ENCODE data around the gene RCE1.

Gene RCE1

DNA sequence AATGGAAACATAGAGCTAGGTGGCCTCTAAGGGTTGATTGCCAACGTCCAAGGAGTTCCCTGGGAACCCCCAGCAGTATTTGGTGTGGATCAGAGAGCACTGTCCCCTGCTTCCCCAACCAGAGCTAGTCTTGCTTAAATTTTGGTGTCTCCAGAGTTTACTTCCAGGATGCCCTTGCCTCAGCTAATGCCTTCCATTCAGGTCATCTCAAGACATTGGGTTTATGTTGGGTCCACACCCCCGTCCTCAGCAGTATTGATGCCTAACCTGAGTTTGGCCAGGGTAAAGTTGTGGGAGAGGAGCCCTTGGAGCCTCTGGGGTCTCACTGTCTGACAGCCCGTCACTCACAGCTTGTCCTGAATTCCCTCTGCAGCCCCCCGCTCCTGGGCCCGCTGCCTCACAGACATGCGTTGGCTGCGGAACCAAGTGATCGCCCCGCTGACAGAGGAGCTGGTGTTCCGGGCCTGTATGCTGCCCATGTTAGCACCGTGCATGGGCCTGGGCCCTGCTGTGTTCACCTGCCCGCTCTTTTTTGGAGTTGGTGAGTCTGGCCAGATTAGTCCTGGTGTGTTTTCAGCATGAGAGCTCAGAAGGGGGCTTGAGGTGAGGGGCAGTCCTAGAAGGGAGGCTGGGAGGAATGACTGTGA is 1.4 kb downstream of the RCE1 start:
- DNase-seq (ENCODE audit: low read depth): no peak

DNA sequence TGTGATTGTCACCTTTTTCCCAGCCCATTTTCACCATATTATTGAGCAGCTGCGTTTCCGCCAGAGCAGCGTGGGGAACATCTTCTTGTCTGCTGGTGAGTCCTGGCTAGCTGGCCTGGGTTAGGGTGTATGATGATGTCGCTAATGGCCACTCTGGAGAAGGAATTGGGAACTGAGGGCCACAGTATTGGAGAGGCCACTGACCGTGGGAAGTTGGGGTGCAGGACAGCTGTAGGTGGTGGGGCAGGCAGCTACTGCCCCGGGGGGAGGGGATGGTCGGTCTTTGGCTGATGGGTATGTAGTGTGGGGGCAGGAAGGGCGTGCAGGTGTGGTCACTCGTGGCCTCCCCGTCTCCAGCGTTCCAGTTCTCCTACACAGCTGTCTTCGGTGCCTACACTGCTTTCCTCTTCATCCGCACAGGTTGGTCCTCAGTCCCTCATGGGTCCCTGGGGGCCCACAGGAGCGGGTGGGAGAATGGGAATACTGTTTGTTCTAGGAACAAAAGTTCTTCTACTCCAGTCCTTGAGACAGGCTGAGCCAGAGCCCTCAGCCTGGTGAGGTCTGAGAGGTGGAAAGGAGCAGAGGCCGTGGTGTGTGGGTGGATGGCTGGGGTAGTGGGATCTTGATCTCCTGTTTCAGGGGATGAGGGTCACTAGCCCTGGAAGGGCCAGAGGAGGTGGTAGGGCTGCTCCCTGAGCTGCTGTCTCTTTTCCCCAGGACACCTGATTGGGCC is 2.1 kb downstream of the RCE1 start:
- DNase-seq (ENCODE audit: low read depth): no peak

DNA sequence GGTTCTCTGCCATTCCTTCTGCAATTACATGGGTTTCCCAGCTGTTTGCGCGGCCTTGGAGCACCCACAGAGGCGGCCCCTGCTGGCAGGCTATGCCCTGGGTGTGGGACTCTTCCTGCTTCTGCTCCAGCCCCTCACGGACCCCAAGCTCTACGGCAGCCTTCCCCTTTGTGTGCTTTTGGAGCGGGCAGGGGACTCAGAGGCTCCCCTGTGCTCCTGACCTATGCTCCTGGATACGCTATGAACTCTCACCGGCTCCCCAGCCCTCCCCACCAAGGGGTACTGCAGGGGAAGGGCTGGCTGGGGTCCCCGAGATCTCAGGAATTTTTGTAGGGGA is 2.6 kb downstream of the RCE1 start:
- no peak for DNase-seq (ENCODE audit: low read depth)

DNA sequence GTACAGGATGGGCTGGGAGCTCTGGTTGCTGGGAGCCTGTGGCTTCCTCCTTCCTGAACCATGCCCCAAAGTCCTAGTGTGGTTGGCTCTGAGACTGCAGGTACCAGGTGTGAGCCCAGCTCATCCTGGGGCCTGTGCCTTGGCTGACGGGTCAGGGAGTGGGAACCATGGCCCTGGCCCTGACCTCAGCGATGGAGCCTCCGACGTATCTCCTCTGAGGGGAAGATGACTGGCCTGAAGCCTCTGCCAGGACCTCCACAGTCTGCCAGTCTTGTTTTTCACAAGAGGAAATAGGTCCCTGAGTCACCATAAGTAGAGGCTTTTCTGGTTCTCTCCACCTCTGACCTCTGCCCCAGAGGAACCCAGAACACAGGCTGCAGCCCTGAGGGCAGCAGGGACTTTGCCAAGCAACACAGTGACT is 3.4 kb downstream of the RCE1 start:
- DNase-seq (ENCODE audit: low read depth): no peak

DNA sequence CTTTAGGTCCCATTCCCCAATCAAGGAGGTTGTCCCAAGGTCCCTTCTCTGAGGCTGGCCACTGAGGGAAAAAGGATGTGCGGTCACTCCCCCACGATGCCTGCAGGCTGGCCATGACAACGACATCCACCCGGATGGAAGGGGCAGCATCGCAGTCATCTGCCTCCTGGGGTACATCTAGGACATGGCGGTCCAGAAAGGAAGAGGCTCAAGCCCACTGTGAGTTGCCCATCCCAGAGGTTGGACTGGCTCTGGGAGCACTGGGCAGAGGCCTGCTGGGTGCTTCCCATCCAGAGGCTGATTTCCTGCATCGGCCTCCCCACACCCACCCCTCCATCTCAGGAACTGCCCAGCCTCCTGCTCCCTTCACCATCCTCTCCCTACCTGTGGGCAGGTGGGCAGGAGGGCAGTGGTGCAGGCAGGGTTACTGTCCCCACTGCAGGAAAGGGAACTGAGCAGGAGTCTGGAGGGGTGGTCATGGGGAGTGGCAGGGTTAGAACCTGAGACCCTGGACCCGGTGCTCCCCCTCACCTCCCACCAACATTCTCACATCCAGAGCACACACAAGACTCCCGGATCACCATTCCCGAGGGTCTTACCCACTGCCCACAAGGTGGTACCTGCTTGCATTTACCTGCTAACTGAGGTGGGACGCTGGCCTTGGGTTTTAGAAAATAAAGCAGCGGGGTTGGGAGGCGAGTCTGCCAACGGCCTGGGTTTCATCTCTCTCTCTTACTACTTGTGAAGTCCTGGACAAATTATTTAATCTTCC is 4.4 kb downstream of the RCE1 start:
- DNase-seq (ENCODE audit: low read depth): no peak

DNA sequence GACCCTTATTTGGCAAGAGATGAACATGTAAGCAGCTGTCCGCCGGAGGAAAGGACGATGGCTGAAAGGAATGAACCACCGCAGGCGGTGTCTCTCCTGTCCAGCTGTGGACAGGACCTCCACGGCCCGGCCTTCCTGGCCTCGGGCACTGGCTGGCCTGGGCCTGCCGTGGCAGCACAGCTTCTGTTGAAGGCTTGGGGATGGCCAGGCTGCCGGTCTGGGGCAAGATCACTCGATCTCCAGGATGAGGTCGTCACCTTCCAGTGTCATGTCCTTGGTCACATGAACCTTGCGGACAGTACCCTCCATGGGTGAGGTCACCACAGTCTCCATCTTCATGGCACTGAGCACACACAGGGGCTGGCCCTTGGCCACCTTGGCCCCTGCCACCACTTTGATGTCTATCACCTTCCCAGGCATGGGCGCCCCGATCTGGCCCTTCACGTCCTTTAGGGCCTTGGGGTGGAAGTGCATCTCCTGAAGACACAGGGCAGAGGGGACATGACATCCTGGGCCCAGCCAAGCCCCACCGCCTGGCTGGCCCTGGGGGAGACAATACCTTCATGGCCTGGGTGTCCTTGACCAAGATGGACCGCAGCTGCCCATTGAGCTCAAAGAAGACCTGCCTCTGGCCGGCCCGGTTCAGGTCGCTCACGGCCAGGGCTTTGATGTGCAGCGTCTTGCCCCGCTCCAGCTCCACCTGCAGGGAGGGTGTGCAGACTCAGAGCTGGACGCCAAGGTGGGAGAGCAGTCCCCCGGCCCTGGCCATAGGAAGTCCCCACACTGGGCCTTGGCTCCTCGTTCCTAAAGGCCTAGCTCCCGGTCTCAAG is 5.6 kb downstream of the RCE1 start:
- DNase-seq (ENCODE audit: low read depth): no peak

DNA sequence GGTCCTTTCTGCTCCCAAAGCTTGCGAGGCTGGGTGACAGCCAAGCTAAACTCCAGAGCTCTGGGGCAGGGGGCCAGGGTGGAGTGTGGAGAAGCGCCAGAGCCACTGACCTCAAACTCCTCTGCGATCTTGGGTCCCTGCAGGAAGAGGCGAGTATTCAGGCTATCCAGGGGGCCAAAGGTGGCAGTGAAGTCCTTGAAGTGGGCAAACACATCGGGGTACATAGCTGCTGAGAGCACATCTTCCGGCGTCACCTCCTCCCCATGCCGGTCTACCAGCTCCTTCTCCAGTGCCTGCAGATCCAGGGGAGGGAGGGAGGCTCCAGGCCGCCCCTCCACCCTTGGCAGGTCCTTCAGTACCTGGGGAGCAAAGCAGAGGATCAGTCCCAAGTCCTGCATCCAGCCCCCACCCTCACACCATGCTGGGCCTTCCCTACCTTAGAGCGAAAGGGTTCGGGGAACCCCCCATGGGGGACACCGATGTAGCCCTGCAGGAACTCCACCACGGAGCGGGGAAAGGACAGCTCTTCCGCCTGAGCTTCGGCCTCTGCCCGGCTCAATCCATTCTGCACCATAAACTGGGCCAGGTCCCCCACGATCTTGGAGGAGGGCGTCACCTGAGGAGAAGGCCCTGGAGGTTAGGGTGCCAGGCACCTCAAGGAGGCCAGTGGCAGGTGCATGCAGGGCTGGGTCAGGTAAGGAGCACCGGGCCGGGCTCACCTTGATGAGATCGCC is 6.4 kb downstream of the RCE1 start:
- no peak for DNase-seq (ENCODE audit: low read depth)

DNA sequence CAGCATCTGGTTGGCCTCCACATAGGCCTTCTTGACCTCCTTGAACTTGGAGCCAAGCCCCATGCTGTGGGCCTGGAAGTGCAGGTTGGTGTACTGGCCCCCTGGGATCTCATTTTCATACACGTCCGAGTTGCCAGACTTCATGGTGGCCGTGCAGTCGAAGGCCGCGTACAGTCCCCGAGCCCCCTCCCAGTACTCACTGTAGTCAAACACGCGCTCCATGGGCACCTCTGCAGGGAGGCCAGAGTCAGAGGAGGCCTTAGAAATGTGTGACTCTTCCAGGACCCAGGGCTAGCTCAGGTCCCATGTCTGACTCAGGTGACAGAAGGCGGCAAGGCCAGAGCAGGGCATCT is 7.0 kb downstream of the RCE1 start:
- no peak for DNase-seq (ENCODE audit: low read depth)

DNA sequence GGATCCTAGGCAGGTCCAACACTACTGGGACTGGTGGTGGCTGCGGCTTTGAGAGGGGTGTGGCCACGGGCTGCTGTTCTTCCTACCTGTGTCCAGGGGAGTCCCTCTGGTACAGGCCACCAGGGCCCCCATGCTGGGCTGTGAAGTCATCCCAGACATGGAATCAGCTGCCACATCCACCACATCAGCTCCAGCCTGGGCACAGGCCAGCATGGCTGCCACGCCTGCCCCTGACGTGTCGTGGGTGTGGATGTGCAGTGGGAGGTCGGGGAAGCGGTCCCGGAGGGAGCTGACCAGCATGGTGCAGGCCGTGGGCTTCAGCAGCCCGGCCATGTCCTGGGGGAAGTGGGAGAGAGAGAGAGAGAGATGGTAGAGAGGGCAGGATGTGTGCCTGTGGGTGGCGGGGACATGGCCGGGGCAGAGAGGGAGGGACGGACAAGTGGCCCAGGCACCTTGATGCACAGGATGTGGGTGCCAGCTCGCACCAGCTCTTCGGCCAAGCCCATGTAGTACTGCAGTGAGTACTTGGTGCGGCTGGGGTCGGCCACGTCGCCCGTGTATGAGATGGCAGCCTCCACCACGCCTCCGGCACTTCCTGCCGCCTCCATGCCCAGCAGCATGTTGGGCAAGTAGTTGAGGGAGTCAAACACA is 7.5 kb downstream of the RCE1 start:
- DNase-seq (ENCODE audit: low read depth): no peak

DNA sequence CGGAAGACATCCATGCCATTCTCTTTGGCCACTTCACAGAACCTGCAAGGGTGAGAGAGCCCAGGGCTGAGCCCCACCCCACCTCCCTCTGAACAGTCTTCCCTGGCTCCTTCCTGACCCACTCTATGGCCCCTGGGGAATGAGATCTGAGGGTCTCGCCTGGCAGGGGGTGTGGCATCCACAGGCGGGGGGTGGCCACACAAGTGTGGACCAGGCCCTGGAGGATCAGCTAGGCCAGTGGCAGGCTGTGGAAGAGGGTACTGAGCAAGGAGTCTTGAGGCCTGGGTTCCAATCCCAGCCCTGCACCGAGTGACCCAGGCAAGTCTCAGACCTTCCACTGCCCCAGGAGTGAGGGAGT is 8.0 kb downstream of the RCE1 start:
- DNase-seq (ENCODE audit: low read depth): no peak

DNA sequence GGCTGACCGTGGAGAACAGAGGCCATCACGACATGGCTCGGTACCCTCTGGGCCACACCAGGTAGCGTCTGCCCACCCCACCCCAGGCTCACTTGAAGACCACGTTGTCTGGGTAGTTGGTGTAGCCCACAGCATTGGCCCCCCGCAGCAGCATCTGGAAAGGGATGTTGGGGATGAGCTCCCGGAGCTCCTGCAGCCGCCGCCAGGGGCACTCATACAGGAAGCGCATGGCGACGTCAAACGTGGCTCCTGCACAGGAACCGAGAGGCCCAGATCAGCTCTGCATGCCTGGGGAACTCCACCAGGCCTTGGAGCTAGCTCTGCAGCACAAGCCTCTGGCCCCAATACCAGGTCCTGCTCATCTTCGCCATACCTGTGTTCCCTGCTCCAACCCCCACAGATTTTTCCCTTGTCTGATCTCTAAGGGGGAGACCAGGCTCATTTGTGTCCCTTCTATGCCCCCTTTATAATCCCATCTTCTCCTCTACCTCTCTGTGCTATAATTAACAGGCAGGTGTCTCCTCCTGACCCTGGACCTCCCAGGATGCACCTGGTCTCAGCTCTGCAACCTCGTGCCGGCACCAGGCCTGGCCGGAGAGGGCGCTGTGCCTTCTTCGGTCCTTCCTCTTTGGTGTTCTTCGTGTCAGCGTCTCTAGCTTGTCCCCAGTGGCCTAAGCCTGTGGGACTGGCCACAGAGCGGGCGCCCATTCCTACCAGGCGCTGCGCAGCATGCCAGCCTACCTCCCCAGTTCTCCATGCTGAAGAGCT is 8.6 kb downstream of the RCE1 start:
- DNase-seq (ENCODE audit: low read depth): no peak

DNA sequence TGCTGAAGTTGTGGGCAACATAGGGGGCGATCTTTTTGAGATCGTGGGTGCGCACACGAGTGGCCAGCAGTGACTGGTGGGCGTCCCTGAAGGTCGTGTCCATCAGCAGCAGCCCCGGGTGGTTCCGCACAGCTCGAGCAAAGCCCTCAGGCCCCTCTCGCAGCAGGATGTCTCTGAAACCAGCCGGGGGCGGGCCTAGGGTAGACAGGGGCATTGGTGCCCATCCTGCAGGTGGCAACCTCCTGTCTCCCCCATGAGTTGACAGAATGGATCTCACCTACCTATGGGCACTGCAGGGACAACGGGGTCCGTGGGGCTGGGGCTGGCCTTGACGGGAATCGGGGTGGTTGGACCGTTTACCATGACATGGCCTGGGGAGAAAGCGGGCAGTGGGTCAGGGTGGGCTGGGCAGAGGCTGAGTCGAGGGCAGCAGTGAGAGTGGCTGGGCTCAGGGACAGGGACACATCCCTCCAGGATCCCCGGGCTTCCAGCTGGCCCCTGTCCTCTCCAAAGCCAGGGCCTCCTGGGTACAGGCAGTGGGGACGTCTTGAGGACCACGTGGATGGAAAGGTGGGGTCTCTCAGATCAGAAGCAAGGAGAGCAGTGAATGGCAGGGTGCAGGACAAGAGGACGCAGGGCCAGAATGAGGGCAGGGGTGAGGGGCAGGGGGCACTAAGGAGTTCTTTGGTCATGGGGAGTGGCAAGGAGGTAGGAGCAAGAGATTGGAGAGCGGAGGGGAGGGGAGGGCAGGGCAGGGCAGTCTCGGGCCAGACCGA is 9.4 kb downstream of the RCE1 start:
- no peak for DNase-seq (ENCODE audit: low read depth)

DNA sequence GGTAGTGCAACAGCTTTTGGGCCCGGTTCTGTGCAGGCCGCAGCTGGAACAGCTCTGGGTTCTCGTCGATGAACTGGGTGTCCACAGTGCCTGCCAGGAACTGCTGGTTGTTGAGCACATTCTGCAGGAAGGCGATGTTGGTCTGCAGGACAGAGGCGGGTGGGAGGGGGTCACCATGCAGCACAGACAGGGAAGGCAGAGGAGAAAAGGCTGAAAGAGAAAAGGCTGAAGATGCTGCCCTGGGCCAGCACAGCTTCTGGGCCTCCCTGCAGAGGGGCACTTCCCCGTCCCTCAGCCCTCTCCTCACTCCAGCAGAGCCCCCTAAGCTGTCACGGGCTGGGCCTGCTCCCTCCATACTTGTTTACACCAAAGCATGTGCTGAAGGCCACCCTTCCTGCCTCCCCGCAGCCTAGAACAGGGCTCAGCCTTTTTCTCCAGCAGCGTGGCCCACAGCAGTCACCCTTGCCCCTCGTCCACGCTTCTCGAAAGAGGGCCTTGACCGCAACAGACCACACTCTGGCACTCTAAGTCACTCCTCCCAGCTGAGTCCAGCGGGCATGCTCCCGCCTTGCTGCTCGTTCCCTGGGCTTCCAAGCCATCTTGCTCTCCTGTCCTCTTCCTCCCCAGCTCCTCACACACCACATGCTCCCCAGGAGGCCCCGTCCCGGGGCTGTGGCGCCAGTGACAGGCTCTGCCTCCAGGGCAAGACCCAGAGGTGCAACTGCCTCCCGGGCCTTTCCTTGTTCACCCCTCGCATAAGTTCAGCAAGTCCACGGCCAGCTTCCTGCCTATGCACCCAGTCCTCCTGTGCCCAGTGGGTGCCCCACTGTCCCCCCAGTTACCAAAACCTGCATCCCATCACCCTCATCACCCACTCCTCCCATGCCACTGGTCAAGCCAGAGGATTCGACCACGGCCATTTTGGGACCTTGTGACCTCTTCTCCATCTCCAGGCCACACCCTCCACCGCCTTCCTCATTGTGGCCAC is 10.3 kb downstream of the RCE1 start:
- DNase-seq (ENCODE audit: low read depth): no peak

DNA sequence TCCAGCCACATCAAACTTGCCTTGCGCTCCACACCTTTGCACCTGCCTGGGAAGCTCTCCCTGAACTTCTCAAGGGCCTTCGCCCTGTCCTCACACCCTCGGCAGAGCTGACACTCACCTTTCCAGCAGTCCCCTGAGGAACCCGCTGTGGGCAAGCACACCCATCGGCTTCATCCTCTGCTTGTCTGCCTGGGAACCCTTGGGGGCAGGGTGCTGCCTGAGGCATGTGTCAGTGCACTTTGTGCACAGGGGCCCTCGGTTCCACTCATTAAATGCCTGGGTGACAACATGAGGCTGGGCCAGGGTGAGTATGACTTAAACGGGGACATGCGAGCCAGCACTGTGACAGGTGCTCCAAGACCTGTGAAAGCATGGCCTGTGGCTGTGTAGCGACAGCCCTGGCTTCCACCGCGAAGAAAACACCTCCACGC is 11.0 kb downstream of the RCE1 start:
- no peak for DNase-seq (ENCODE audit: low read depth)

DNA sequence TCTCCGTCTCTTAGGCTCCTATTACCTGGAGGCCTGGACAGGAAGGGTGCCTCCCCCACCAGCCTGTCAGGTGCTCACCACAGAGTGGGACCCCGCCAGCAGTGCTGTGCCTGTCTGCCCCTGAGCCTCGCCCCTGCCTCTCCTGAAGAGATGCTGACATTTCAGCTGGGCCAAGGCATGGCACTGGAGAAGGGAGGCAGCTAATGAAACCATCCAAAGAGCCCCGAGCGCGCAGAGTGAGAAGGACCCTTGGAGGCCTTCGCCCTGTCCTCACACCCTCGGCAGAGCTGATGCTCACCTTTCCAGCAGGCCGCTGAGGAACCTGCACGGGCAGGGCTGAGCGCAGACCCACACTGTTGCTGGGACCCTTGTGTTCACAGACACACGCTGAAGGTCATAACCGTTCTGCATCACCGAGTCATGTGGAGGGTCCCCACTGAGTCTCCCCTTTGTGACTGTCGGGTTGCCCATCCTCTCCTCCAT is 11.5 kb downstream of the RCE1 start:
- DNase-seq (ENCODE audit: low read depth): no peak

DNA sequence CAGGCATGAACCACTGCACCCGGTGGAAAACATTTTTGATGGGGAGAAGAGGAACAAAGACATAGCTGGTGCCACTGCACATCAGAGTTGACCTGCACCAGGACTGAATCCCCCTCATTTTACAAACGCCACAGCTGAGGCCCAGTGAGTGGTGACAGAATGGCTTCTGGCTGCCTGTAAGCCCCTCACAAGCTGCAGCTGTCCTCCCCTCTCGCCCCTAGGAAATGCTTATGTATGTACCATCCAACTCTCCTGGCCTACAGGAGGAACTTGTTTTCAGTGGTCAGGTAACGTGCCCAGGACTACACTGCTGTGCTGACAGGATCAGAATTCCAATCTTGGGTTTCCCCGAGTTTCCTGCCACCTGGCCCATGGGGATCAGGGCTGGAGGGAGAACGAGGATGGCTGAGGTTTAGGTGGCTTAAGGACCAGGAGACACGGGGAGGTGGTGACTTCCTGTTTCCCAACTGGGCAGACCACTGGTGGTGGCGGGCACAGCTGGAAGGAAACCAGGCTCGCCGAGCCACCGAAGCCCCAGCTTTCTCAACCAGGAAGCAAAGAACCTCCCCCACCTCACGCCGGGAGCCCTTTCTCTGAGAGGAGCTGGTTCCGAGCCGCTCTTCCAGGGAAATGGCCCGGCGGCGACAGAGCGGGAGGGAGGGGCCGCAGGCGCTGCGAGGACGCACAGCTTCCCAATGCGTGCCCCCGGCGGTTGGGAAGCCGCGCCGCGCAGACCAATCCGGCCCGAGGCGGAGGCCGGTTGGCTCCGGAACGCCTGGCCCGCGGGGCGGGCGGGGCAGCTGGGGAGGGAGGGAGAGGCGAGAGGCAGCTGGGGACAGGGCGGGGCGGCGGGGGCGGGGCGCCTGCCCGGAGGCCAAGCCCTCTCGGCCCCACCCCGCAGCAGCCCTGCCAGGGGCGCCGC is 12.6 kb downstream of the RCE1 start:
- DNase-seq (ENCODE audit: low read depth): peak; percentile 51
